Activated T-cell treated with anti-CD3 and anti-CD28 coated beads for 1 hour (primary cell): ENCODE data around the gene PTPRM.

Experiments used
- DNase-seq: peaks from one replicate; pipeline ENCODE4 v3.0.0-alpha.2; 2020; ENCODE audit warnings: low read depth

Gene PTPRM

DNA sequence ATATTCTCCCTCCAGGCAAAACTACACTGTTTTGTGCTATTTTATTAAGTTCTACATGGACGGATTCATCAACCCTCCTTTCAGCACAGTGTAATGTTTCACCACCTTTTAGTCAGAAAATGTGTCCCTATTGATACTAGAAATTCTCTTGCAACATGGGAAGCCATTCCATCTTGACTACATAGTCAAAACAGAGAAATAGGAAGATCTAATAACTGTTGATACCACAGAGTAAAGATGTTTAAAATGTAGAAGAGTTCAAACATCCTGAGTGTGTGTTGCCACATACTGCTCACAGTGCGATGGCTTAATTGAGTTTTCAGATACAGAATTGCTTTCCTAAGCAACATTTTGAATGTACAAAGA, 549.9 kb downstream of the PTPRM start:
- DNase-seq = no peak

DNA sequence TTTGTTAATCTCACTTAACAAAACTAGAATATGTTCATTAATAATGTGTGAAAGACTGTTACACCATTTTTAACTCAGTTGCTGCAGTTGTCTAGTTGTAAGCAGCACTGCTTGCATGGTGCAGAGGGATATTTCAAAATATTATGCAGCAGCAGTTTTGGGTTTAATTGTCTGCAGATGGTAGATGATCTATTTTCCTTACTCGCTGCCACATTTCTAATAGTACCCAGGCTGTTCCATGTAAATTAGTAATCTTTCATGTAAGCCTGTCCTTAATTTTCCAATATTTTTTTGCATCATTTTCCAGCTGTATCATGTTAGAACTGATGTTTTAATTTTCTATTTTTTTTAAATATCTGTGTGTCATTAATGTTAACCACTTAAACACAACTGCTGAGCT, 554.0 kb downstream of the PTPRM start:
- DNase-seq = no peak

DNA sequence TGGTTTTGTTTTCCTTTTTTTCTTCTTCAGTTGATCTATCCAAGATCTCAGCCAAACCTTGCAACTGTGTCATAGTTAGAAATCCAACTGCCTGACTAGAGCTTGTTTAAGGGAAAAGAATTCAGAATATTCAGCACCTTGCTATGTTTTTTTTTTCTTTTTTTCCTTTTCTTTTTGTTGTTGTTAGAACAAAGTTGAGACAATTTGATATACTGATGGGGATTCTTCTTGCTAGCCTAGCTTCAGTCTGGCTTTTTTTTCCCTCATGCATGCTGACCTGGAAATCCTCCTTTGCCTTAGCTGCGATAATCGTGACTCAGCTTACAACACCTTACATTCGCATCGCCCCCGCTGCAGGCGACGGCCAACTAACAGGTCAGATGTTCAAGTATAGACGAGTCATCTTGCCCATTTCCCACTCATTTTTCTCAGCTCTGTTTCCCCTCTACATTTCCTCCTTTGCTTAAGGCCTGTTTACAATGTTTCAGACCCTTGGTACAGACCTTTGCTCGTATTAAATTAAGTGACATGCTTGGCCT, 554.9 kb downstream of the PTPRM start:
- no peak for DNase-seq

DNA sequence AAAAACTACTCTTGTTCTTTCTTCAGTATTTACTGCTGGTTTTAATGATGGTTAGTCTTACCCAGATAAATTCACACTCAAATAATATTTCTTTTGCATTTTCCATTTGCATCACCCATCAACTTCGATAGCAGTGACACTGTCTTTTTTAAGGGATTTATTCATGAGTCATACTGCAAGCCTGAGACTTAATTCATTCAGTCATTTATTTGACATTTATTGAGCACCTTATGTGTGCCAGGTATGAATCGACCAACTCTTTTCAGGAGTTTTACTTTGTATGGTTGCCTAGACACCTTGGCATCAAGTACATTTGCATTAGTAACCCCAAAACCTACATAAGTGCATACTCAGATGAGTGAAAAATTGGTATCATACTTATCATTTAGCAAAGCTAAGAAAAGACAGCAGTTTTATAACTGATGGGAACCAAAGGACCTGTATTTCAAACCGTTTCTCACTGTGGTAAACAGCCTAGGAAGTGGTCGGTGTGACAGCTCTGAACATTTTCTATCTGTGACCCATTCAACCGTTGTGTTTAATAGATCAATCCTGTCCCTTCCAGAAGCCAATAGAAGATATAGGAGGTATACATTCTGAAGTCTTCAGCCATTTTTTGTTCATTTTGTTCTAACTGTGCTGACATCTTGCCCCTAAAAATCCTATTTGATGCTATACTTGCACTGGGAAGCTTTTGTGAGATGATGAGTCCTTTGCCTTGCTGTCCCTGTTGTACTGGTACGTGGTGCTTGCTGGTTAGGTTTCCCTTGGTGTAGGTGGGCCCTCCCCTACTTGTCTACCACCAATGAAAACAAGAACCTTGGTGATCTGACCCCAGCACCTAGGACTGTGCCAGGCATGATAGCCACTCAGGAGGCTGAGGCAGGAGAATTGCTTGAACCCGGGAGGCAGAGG, 557.4 kb downstream of the PTPRM start:
- no peak for DNase-seq

DNA sequence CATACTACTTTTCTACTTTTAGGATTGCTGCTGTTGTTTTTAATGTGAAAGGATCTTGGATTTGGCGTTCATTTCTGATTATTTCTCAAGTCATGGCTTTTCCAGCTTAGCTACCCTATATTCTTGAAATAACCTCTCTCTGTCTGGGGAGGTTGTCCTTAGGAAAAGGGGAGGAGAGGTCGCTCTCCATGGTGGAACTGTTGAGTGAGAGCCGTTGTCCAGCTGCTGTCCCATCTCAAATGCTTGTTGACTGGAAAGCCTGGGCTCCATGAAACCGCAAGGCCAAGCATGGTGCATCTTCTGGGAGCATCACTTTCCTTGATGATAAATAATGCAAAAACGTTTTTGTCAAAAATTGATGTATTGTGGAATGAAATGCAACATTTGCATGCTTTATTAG, 563.0 kb downstream of the PTPRM start:
- no peak for DNase-seq

DNA sequence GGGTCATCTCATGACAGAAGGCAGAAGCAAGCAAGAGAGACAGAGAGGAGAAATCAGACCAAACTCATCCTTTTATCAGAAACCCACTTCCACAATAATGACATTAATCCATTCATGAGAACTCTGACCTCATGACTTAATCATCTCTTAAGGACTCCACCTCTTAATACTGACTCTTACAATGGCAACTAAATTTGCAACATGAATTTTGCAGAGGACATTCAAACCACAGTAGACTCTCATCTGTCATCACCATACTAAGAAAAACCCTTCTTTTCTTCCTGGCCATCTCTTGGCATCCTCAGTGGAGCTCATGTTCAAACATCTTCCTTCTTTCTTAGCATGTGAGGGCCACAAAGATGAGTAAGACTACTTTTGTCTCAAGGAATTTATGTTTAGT, 565.9 kb downstream of the PTPRM start:
- DNase-seq = no peak

DNA sequence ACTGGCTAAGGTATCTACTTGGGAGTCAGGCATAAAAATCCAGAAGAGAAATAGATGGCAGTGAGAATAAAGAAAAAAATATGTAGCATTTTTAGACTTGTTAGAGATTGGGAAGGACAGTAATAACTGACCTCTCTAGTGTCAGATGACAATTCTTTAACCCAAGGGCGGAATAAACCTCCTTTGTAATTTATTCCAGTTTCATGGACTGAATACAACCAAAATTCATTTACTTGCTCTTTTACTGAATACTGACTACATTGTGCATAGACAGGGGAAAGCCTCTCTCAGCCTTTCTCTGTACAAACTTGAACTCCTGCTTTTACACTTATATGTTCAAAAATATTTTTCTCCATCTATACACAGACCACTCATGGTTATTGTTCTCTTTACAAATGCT, 566.8 kb downstream of the PTPRM start:
- no peak for DNase-seq

DNA sequence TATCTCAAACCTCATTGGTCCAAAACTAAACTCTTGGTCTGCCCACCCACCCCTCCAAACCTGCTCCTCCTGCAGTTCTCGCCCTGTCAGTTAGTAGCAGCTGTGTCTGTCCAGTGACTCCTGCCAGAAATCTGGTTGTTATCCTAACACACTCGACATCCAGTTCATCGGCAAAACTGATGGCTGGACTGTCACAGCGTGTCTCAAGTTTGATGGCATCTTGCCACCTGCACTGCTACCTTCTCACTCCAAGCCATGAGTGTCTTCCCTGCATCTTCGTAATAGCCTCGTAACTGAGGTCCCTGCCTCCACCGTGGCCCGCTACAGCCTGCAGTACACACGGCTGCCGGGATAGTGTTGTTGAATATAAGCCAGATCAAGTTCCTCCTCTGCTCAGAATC, 572.0 kb downstream of the PTPRM start:
- no peak for DNase-seq

DNA sequence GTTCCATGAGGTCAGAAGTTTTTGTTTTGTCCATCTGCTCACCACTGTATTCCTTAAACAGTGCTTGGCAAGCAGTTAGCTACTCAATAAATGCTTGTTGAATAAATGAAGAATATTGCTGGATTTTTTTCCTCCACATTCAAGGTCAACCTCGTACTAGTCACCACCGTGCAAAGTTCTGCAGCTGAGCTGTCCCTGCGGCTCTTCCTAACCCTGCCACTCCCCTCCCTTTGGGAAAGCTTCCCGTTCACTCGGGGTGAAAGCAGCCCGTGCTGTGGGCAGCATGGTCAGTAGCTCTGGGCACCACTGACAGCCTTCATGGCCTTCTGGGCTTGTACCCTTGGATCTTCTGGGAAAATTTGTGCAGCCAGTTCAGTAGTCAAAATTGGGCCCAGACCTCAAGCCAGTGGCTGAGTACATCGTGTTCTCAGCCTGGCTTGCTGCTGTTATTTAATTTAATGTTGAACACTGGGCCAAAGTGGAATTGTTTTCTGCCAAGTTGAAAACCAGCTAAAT, 572.8 kb downstream of the PTPRM start:
- no peak for DNase-seq

DNA sequence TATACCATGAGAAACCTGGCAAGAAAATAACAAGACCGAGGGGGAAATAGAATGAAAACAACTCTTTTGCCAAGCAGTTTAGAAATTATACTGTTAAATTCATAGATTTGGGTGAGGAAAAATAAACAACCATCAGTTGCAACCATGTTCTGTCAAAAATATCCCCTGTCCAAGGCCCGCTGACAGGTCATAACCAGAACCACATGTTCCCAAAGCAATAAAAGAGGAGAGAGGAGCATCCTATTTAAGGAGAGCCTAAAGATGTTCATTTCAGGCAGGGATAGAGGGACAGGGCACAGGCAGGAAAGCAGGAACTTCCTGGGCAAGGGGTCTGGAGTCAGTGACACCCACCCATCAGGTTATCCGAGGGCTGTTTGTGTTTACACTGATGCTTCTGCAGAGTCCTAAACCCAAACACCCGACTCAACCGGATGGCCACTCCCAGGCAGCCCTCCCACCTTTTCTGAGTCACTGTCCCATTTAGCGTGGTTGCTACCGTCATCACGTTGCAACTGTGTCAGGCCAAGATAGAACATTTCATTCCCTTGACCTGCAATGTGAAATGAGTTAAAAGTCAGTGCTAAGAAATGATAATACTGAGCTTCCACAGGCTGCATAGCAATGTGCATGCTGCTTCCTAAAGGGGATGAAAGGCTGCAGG, 573.9 kb downstream of the PTPRM start:
- no peak for DNase-seq

DNA sequence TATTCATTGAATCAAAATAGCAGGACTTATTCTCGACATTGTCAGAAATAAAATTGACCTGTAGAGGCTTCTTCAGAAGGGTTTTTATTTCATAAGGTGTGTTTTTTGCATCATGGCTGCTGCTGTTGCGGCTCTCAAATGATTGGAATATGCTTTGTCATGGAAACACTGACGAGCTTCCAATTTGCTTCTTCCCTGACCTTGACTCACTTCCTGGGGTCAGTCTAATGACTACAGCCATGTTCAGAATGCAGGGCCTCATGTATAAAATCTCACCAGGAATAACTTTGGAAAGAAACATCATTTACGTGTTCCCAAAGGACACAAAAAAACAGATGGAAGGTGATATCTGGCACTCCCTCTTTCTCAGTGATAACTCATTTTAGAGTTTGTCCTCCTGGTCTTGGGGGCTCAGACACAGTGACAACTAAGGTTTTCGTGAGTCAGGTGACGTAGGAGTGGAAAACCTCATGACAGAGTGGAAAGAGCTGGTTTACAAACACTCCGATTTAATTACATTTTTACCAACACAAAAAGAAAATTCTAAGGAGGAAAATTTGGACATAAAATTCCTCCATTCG, 575.1 kb downstream of the PTPRM start:
- DNase-seq = no peak

DNA sequence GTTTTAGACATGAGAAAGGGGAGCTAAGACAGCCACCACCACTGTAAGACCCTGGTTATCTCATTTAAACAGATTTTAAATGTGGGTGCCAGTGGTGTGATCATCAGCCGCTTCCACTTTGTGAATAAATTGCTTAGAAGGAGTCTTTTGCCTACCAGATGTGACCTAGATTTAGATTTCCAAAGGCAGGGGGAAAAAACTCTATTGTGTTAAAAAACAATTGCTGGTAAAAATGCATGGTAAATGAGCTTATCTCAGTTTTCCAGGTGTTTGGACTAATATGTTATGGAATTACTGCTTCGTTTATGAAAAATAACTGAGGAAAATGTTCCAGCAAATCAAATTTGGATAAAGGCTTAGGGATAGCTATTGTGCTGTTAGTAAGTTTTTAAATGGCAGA, 575.8 kb downstream of the PTPRM start:
- DNase-seq = no peak

DNA sequence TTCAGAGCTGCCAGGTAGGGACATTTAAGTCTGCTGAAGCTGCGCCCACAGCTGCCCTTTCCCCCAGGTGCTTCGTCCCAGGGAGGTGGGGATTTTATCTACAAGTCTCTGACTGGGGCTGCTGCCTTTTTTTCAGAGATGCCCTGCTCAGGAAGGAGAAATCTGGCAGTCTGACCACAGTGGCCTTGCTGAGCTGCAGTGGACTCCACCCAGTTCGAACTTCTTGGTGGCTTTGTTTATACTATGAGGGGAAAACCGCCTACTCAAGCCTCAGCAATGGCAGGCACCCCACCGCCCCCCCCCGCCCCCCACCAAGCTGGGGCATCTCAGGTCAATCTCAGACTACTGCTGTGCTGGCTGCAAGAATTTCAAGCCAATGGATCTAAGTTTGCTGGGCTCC, 584.1 kb downstream of the PTPRM start:
- DNase-seq = no peak

DNA sequence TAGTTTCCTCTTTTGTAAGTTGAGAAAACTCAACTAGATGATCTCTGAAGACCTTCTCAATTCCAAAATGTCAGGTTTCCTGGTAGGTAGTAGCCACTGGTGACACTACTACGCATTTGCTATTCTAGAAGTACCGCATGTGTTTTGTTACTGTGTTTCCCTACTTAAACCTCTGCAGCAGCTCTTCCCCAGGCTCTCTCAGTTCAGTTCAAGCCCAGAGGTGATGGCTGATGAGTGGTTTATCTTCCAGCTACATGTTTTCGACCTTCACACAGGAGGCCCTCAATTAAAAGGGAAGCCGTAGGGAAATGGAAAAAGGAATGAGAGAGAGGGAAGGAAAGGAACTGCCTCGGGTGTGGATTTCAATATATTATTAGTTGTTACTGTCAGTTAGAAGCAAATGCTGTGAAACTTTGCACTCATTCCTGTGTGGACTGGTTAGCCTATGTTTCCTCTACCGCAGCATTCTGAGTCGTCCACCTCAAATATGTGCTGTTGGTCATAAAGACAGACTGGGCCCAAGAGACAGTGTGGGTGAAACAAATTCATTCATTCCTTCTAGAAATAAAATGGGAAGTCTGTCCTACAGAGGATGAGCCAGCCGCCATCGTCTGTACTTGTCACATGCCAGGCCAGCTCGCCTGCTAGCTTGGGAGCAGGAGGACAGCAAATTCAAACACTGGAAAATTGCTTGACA, 586.9 kb downstream of the PTPRM start:
- DNase-seq = no peak

DNA sequence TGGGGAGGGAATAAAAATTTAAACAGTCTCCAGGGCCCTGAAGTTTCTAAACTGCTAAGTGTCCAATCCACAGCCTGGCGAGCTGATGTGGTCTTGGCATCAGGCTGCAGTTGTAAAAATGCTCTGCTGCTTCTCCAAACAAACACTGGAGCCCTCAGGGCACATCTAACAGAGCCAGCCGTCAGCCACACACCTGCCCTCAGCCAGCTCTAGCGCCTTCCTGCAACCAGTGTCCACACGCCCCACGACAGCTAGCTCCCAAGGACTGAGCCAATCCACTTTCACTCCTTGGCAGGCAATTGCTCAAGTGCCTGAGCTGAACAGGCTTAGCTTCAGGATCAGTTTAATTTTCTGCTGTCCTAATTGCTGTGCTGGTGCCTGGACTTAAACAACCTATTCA, 595.7 kb downstream of the PTPRM start:
- no peak for DNase-seq

DNA sequence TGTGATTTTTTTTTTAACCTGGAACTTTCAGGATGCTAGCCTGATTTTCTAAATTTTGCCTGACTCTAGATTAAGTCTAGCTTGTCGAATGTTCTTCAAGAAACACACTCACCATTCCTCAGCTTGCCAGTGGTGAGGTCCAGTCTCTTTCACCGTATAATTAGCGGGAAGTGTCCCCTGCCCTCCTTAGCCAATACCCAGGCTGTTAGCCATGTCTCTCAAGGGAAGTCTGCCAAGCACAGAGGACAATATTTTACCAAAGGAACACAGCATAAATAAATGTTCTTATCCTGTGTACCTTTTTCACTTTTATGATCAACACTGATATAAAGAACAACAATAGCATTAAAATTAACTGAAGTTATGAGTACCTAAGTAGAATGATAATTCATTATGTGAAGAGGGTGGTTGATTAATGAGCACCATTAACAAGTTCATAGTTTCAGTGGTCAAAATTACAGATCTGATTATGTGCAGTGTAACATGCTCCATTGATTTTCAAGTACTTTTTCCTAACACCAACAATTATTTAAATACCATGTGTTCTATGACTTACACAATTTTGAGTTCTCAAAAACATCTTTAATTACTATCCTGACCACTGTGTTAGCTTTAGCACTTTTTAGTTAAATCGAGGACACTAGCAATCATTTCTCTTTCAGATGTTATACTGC, 596.3 kb downstream of the PTPRM start:
- DNase-seq = no peak

DNA sequence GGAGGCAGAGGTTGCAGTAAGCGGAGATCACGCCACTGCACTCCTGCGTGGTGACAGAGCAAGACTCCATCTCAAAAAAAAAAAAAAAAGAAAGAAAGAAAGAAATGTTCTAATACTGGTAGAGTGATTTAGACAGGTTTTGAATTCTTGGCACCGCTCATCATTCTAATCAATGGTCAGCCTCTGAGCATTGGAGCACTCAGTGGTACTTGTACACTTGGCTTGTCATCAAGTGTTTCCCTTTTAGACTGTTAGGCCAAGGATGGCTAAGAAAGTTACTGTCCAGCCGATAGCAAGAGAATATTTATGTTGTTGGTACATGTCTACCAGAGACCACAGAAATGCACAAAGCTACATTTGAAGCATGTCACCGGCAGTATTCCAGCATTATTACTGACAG, 598.0 kb downstream of the PTPRM start:
- no peak for DNase-seq

DNA sequence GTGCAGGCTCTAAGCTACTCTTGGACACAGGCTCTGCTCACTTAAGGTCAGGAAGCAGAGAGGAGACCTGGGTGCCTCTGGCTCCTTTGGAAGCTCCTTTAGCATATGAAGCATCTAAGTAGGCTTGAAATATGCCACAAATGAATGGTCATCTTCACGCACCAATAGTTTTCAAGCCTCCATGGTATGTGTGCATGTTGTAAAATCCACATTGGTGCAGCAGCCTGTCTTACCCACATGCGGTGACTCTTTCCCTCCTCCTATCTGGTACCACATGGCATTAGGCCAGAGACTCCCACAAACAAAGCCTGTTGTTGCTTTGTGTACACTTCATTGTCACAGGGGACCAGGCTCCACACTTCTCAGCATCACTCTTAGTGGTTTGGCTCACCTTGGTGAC, 599.9 kb downstream of the PTPRM start:
- DNase-seq = no peak

DNA sequence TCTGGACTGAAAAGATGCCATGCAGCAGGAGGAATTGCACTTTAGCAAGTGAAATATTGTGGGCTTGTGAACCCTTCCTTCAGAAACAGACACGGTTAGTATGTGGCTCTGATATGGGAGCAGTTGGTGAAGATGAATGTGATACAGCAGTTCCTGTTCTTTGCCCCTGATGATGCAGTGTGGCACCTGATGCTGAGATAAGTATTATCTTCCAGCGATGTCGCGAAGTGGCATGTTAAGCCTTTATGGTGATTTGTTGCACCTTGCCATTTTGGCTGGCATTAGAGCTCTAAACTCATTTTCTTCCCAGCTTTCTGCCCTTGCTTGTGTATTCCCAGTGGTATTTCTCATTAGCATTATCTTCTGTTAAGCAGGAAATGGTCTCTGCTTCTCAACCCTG, 600.6 kb downstream of the PTPRM start:
- no peak for DNase-seq

DNA sequence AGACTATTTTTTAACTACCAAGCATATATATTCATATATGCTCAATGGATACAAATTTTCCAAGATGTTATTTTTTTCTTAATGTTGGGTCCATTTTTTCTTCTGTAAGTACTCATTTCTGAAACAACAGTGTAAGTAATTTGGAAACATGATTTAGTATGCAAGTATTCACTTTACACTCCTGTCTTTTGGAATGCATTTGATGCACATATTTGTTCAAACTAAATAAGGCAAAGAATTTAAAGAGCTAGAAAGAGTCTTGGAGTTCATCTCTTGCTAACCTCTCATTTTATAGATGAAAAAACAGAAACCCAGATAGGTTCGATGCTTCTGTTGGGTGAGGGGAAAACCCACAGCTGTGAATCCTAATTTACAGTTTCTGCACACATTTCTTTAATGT, 602.6 kb downstream of the PTPRM start:
- DNase-seq = no peak

DNA sequence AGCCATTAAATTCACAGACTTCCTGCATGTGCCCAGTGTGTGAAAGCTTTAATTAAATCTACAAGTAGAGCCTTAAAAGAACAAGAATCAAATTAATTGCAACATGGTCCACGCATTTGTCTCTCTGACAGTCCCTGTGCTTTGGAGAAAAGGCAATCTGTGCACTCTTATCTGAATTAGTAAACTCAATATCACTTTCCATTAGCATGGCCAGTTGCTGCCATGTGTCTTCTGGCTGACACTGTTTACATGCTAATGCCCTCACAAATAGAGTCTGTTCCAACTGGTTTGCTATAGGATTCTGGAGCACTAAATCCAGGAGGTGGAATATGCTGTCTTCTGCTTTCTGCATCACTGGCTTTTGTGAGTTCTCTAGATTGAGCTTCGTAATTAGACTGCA, 607.7 kb downstream of the PTPRM start:
- DNase-seq = no peak
